Right renal cortex interstitium (tissue), 3 donors: ENCODE data around the gene CHD2. TPM values are rescaled to one million over a fixed set of nuclear protein-coding genes. Genes with fewer than 3 reads are reported as not detected.

Experiments used
- DNase-seq, 3 donors: peaks; one replicate each; pipeline ENCODE4 v3.0.0-alpha.2; 2013; ENCODE audit warnings: low read depth in 3 of 3, low spot score in 2 of 3
- polyA plus RNA-seq, 3 donors: library from polyadenylated mRNA; unstranded; fragments of 120-200 nt; gene quantifications; one replicate each; pipeline ENCODE4 v1.2.1, GENCODE V29; 2013; ENCODE audit not compliant: insufficient read length in 3 of 3

Gene CHD2
- polyA plus RNA-seq, 3 donors: 89.8 to 120 (median 105) TPM

GRCh38 chr15:92928225-92928750 is 28.2 kb downstream of the CHD2 start:
- no peak for DNase-seq

- no peak for DNase-seq
Observed at GRCh38 chr15:92929002-92929401, 28.9 kb downstream of the CHD2 start.

GRCh38 chr15:92930054-92930621 is 30.0 kb downstream of the CHD2 start:
- DNase-seq: no peak

GRCh38 chr15:92930776-92931175 is 30.7 kb downstream of the CHD2 start:
- no peak for DNase-seq

- no peak for DNase-seq
Observed at GRCh38 chr15:92932946-92933649, 33.0 kb downstream of the CHD2 start.

- no peak for DNase-seq
Observed at GRCh38 chr15:92933831-92934230, 33.7 kb downstream of the CHD2 start.

GRCh38 chr15:92934716-92935115 is 34.6 kb downstream of the CHD2 start:
- no peak for DNase-seq

- DNase-seq: no peak
Observed at GRCh38 chr15:92936138-92936537, 36.0 kb downstream of the CHD2 start.

- no peak for DNase-seq
Observed at GRCh38 chr15:92936693-92937092, 36.6 kb downstream of the CHD2 start.

- DNase-seq: no peak
Observed at GRCh38 chr15:92937901-92938300, 37.8 kb downstream of the CHD2 start.

GRCh38 chr15:92938387-92938786 is 38.3 kb downstream of the CHD2 start:
- no peak for DNase-seq

- no peak for DNase-seq
Observed at GRCh38 chr15:92941668-92942067, 41.5 kb downstream of the CHD2 start.

- DNase-seq: no peak
Observed at GRCh38 chr15:92942706-92943105, 42.6 kb downstream of the CHD2 start.

- DNase-seq: no peak
Observed at GRCh38 chr15:92943581-92943980, 43.5 kb downstream of the CHD2 start.

GRCh38 chr15:92944946-92945521 is 44.9 kb downstream of the CHD2 start:
- no peak for DNase-seq

- DNase-seq: no peak
Observed at GRCh38 chr15:92947071-92947730, 47.1 kb downstream of the CHD2 start.

- no peak for DNase-seq
Observed at GRCh38 chr15:92949604-92950249, 49.6 kb downstream of the CHD2 start.

- DNase-seq: no peak
Observed at GRCh38 chr15:92951800-92952457, 51.8 kb downstream of the CHD2 start.

GRCh38 chr15:92952458-92952850 is 52.3 kb downstream of the CHD2 start:
- no peak for DNase-seq

GRCh38 chr15:92953566-92953965 is 53.4 kb downstream of the CHD2 start:
- DNase-seq: no peak
